Lower leg skin (tissue), 3 donors: ENCODE results near the gene MYO1H.

Experiments used
- CTCF ChIP-seq, 3 donors: fragments of 450-650 bp; IDR thresholded peaks; one replicate each; pipeline ENCODE4 v1.5.1; 2016; ENCODE audit warnings: antibody characterized with exemption in 3 of 3, mild to moderate bottlenecking in 3 of 3, moderate library complexity in 2 of 3
- POLR2A ChIP-seq, 2 donors: fragments of 450-650 bp; IDR thresholded peaks; one replicate each; pipeline ENCODE4 v1.6.1; 2016 to 2017; ENCODE audit warnings: antibody characterized with exemption in 2 of 2, mild to moderate bottlenecking in 1 of 2, moderate library complexity in 1 of 2

- TF ChIP-seq CTCF (IDR thresholded peaks at IDR 0.05) = no peak
- no peak for TF ChIP-seq POLR2A (IDR thresholded peaks at IDR 0.05)
Measured at GRCh38 chr12:109458086-109458485, 110.4 kb downstream of the MYO1H start.
